IPS-20b (cell line): ENCODE measurements around the gene CDC34.

ENCODE experiments used
- H3K27ac ChIP-seq: one replicate; pipeline ENCODE4 v1.5.1; 2013; ENCODE audit warnings: low read length
- H3K27me3 ChIP-seq: 2 replicates; pipeline ENCODE4 v1.6.1; 2013; ENCODE audit warnings: mild to moderate bottlenecking, low read length, inconsistent platforms; ENCODE audit not compliant: insufficient read depth
- H3K36me3 ChIP-seq: 2 replicates; pipeline ENCODE4 v1.6.1; 2013; ENCODE audit warnings: low read depth, mild to moderate bottlenecking, inconsistent platforms, low read length, moderate library complexity; ENCODE audit not compliant: insufficient read depth
- H3K4me1 ChIP-seq: 2 replicates; pipeline ENCODE4 v1.6.1; 2013; ENCODE audit warnings: mild to moderate bottlenecking, control low read depth, inconsistent platforms, low read length, moderate library complexity; ENCODE audit not compliant: insufficient read depth
- H3K4me3 ChIP-seq: 2 replicates; pipeline ENCODE4 v1.5.1; 2013; ENCODE audit warnings: mild to moderate bottlenecking, low read length, inconsistent platforms
- H3K9ac ChIP-seq: 2 replicates; pipeline ENCODE4 v1.6.1; 2013; ENCODE audit warnings: low read depth, mild to moderate bottlenecking, inconsistent platforms, low read length, moderate library complexity
- H3K9me3 ChIP-seq: 2 replicates; pipeline ENCODE4 v1.6.1; 2013; ENCODE audit warnings: mild to moderate bottlenecking, low read depth, low read length, inconsistent platforms; ENCODE audit not compliant: insufficient read depth

CDC34 gene

GRCh38 chr19:573519-573825 is 41.9 kb downstream of the CDC34 start:
- Histone ChIP-seq H3K27ac (no peak overlapping the region), H3K9ac (peak overlapping the region; percentile 94), H3K36me3 (peaks cover 12% of the 10 kb centered on the region), H3K9me3 (peaks cover 3% of the 10 kb centered on the region; the same call in 1 of the 2 replicates), H3K4me3 (peak overlapping the region; percentile 91), H3K27me3 (no peaks in the 10 kb centered on the region), H3K4me1 (0 out of 2 replicates have a peak, but pooled peaks cover 4% of the 10 kb centered on the region)

- peak overlapping the region; percentile 59 for H3K4me3 ChIP-seq
- H3K27ac ChIP-seq, result no peak overlapping the region
- H3K9me3 ChIP-seq, result no peaks in the 10 kb centered on the region; the same call in 1 of the 2 replicates
- peaks cover 20% of the 10 kb centered on the region for H3K36me3 ChIP-seq
- H3K4me1 ChIP-seq, result 0 out of 2 replicates have a peak, but pooled peaks cover 4% of the 10 kb centered on the region
- peak overlapping the region; percentile 25; the same call in 1 of the 2 replicates for H3K9ac ChIP-seq
- no peaks in the 10 kb centered on the region for H3K27me3 ChIP-seq
Observed at GRCh38 chr19:574658-575526, 43.3 kb downstream of the CDC34 start.

GRCh38 chr19:575527-576506 is 44.3 kb downstream of the CDC34 start:
- H3K9me3 ChIP-seq, result no peaks in the 10 kb centered on the region
- H3K36me3 ChIP-seq, result peaks cover 28% of the 10 kb centered on the region
- no peak overlapping the region for H3K9ac ChIP-seq
- H3K4me1 ChIP-seq, result 0 out of 2 replicates have a peak, but pooled peaks cover 4% of the 10 kb centered on the region
- no peaks in the 10 kb centered on the region for H3K27me3 ChIP-seq
- no peak overlapping the region for H3K27ac ChIP-seq
- no peak overlapping the region for H3K4me3 ChIP-seq

GRCh38 chr19:576768-577438 is 45.3 kb downstream of the CDC34 start:
- Histone ChIP-seq H3K9me3 (no peaks in the 10 kb centered on the region), H3K9ac (no peak overlapping the region), H3K27ac (no peak overlapping the region), H3K4me3 (no peak overlapping the region), H3K36me3 (peaks cover 36% of the 10 kb centered on the region), H3K4me1 (0 out of 2 replicates have a peak, but pooled peaks cover 4% of the 10 kb centered on the region), H3K27me3 (no peaks in the 10 kb centered on the region)

GRCh38 chr19:577439-578392 is 46.2 kb downstream of the CDC34 start:
- Histone ChIP-seq H3K27ac (no peak overlapping the region), H3K4me3 (no peak overlapping the region), H3K9ac (no peak overlapping the region)

GRCh38 chr19:579111-579841 is 47.7 kb downstream of the CDC34 start:
- peaks cover 47% of the 10 kb centered on the region for H3K36me3 ChIP-seq
- no peak overlapping the region for H3K9ac ChIP-seq
- H3K9me3 ChIP-seq, result no peaks in the 10 kb centered on the region
- H3K4me3 ChIP-seq, result no peak overlapping the region
- H3K4me1 ChIP-seq, result 0 out of 2 replicates have a peak, but pooled peaks cover 4% of the 10 kb centered on the region
- H3K27me3 ChIP-seq, result no peaks in the 10 kb centered on the region
- no peak overlapping the region for H3K27ac ChIP-seq

More at GRCh38 chr19:577439-578392, 46.2 kb downstream of the CDC34 start:
- Histone ChIP-seq H3K9me3 (no peaks in the 10 kb centered on the region), H3K4me1 (0 out of 2 replicates have a peak, but pooled peaks cover 4% of the 10 kb centered on the region), H3K27me3 (no peaks in the 10 kb centered on the region), H3K36me3 (peaks cover 41% of the 10 kb centered on the region)

- no peak overlapping the region for H3K27ac ChIP-seq
- no peak overlapping the region for H3K4me3 ChIP-seq
- H3K9me3 ChIP-seq, result no peaks in the 10 kb centered on the region
- H3K4me1 ChIP-seq, result 0 out of 2 replicates have a peak, but pooled peaks cover 4% of the 10 kb centered on the region
- no peak overlapping the region for H3K9ac ChIP-seq
- H3K36me3 ChIP-seq, result peaks cover 47% of the 10 kb centered on the region
- H3K27me3 ChIP-seq, result no peaks in the 10 kb centered on the region
Observed at GRCh38 chr19:579842-580155, 48.2 kb downstream of the CDC34 start.

- Histone ChIP-seq H3K27me3 (no peaks in the 10 kb centered on the region), H3K9me3 (no peaks in the 10 kb centered on the region), H3K27ac (no peak overlapping the region), H3K4me3 (no peak overlapping the region), H3K4me1 (no peaks in the 10 kb centered on the region), H3K9ac (no peak overlapping the region), H3K36me3 (peaks cover 47% of the 10 kb centered on the region)
Observed at GRCh38 chr19:580274-580835, 48.8 kb downstream of the CDC34 start.

GRCh38 chr19:581399-582111 is 50.0 kb downstream of the CDC34 start:
- Histone ChIP-seq H3K36me3 (peaks cover 42% of the 10 kb centered on the region), H3K4me1 (no peaks in the 10 kb centered on the region), H3K9me3 (no peaks in the 10 kb centered on the region), H3K4me3 (no peak overlapping the region), H3K9ac (no peak overlapping the region), H3K27me3 (no peaks in the 10 kb centered on the region), H3K27ac (no peak overlapping the region)
